IMR-90 (cell line): ENCODE data around the gene SCNM1. TPM values are rescaled to one million over a fixed set of nuclear protein-coding genes. Genes with fewer than 3 reads are reported as not detected.

ENCODE experiments used
- ATAC-seq: fragments of 200-7000 bp; cut with Tn5 transposase; 2 replicates; pipeline ENCODE4 v1.9.1; 2020; ENCODE audit warnings: low read depth, mild to moderate bottlenecking, moderate library complexity
- BruUV-seq: library from RNA; stranded (reverse); fragments of 400-500 nt; replicated peaks from 2 replicates; lab custom pipeline; 2021; lab: Mats Ljungman, UMichigan
- CTCF ChIA-PET: fragments of 300-600 bp; formaldehyde crosslinking; extraction: SDS; loops from one replicate; lab custom pipeline; 2021; ENCODE audit warnings: antibody characterized with exemption; lab: Yijun Ruan, JAX
- POLR2A ChIA-PET: fragments of 300-600 bp; sonication (Branson Sonifier 250); formaldehyde crosslinking; loops from one replicate; lab custom pipeline; 2022; ENCODE audit warnings: antibody characterized with exemption; ENCODE audit not compliant: unreplicated experiment; lab: Charles Lee
- DNase-seq: peaks from one replicate; pipeline ENCODE4 v3.0.0; 2013
- H2AFZ ChIP-seq: replicated peaks from 2 replicates; pipeline ENCODE3; 2013; ENCODE audit warnings: low read length, mild to moderate bottlenecking; ENCODE audit not compliant: poor library complexity
- H2AK5ac ChIP-seq: 2 replicates; pipeline ENCODE4 v1.6.1; 2013; ENCODE audit warnings: low read depth, low read length, inconsistent platforms
- H2AK9ac ChIP-seq: replicated peaks from 2 replicates; pipeline ENCODE3; 2013; ENCODE audit warnings: mild to moderate bottlenecking, low read depth, low read length, moderate library complexity; ENCODE audit not compliant: poor library complexity
- H2BK120ac ChIP-seq: 2 replicates; pipeline ENCODE4 v1.6.1; 2013; ENCODE audit warnings: low read depth, low read length, inconsistent platforms
- H2BK15ac ChIP-seq: 3 replicates; pipeline ENCODE4 v1.6.1; 2013; ENCODE audit warnings: low read depth, low read length, inconsistent platforms
- H2BK20ac ChIP-seq: 2 replicates; pipeline ENCODE4 v1.6.1; 2013; ENCODE audit warnings: low read depth, mild to moderate bottlenecking, inconsistent platforms, low read length, moderate library complexity
- H2BK5ac ChIP-seq: 2 replicates; pipeline ENCODE4 v1.6.1; 2013; ENCODE audit warnings: mild to moderate bottlenecking, low read depth, low read length, inconsistent platforms; ENCODE audit not compliant: poor library complexity, severe bottlenecking
- H3K14ac ChIP-seq: replicated peaks from 2 replicates; pipeline ENCODE4 v1.6.1; 2013; ENCODE audit warnings: low read depth, low read length, inconsistent platforms
- H3K18ac ChIP-seq: 2 replicates; pipeline ENCODE4 v1.6.1; 2013; ENCODE audit warnings: low read depth, low read length, control low read depth
- H3K23ac ChIP-seq: 2 replicates; pipeline ENCODE4 v1.6.1; 2013; ENCODE audit warnings: low read depth, low read length, inconsistent platforms
- H3K27ac ChIP-seq: 2 replicates; pipeline ENCODE4 v1.5.1; 2013; ENCODE audit warnings: mild to moderate bottlenecking, control low read depth, low read length; ENCODE audit not compliant: insufficient read depth
- H3K27me3 ChIP-seq: 2 replicates; pipeline ENCODE4 v1.6.1; 2013; ENCODE audit warnings: low read length; ENCODE audit not compliant: control insufficient read depth, insufficient read depth
- H3K36me3 ChIP-seq: 2 replicates; pipeline ENCODE4 v1.6.1; 2013; ENCODE audit warnings: low read length, mixed read lengths; ENCODE audit not compliant: control insufficient read depth, insufficient read depth
- H3K4ac ChIP-seq: 2 replicates; pipeline ENCODE4 v1.6.1; 2013; ENCODE audit warnings: low read depth, low read length, inconsistent platforms
- H3K4me1 ChIP-seq: 2 replicates; pipeline ENCODE4 v1.6.1; 2013; ENCODE audit warnings: low read length, mixed read lengths; ENCODE audit not compliant: control insufficient read depth, insufficient read depth
- H3K4me2 ChIP-seq: 2 replicates; pipeline ENCODE4 v1.6.1; 2013; ENCODE audit warnings: low read depth, mild to moderate bottlenecking, control low read depth, low read length, moderate library complexity
- H3K4me3 ChIP-seq: 2 replicates; pipeline ENCODE4 v1.5.1; 2013; ENCODE audit warnings: low read depth, mild to moderate bottlenecking, control low read depth, low read length, moderate library complexity; ENCODE audit not compliant: insufficient read depth
- H3K56ac ChIP-seq: 2 replicates; pipeline ENCODE4 v1.6.1; 2013; ENCODE audit warnings: low read length, inconsistent platforms; ENCODE audit not compliant: insufficient read depth; ENCODE audit errors: extremely low read depth
- H3K79me1 ChIP-seq, 2 experiments: 2 replicates each; pipeline ENCODE4 v1.6.1; 2013; ENCODE audit warnings: low read length in 2 of 2, inconsistent platforms in 1 of 2, low read depth in 1 of 2
- H3K9ac ChIP-seq: 2 replicates; pipeline ENCODE4 v1.6.1; 2013; ENCODE audit warnings: low read depth, low read length, control low read depth
- H3K9me1 ChIP-seq: 2 replicates; pipeline ENCODE4 v1.6.1; 2013; ENCODE audit warnings: low read length, inconsistent platforms; ENCODE audit not compliant: insufficient read depth
- H3K9me3 ChIP-seq: 2 replicates; pipeline ENCODE4 v1.6.1; 2013; ENCODE audit warnings: low read length; ENCODE audit not compliant: control insufficient read depth, insufficient read depth
- H4K20me1 ChIP-seq: 2 replicates; pipeline ENCODE4 v1.6.1; 2013; ENCODE audit warnings: low read length, inconsistent platforms; ENCODE audit not compliant: insufficient read depth
- H4K5ac ChIP-seq: 2 replicates; pipeline ENCODE4 v1.6.1; 2013; ENCODE audit warnings: mild to moderate bottlenecking, low read depth, low read length, control low read depth
- H4K8ac ChIP-seq, 2 experiments: 2 replicates each; pipeline ENCODE4 v1.6.1; 2013; ENCODE audit warnings: low read depth in 2 of 2, low read length in 2 of 2, control low read depth in 1 of 2, inconsistent platforms in 1 of 2
- H4K91ac ChIP-seq: 2 replicates; pipeline ENCODE4 v1.6.1; 2013; ENCODE audit warnings: low read depth, low read length, inconsistent platforms; ENCODE audit not compliant: insufficient read depth
- BHLHE40 ChIP-seq: fragments of 150-350 bp; IDR thresholded peaks from 2 replicates; pipeline ENCODE4 v1.6.1; 2016; ENCODE audit warnings: mild to moderate bottlenecking, low read depth, low read length
- CHD1 ChIP-seq: IDR thresholded peaks from 2 replicates; pipeline ENCODE4 v1.6.1; 2012; ENCODE audit warnings: low read depth, low read length, improper control_type of control experiment
- ELK1 ChIP-seq: fragments of 150-350 bp; IDR thresholded peaks from 2 replicates; pipeline ENCODE4 v1.6.1; 2016; ENCODE audit warnings: low read depth, mild to moderate bottlenecking, low read length, moderate library complexity, borderline replicate concordance
- FOS ChIP-seq: fragments of 150-350 bp; IDR thresholded peaks from 2 replicates; pipeline ENCODE4 v1.6.1; 2016; ENCODE audit warnings: low read depth, low read length
- MAFK ChIP-seq: IDR thresholded peaks from 2 replicates; pipeline ENCODE4 v1.6.1; 2012; ENCODE audit warnings: low read depth, low read length, improper control_type of control experiment
- MAZ ChIP-seq: IDR thresholded peaks from 2 replicates; pipeline ENCODE4 v1.6.1; 2012; ENCODE audit warnings: low read depth, mild to moderate bottlenecking, low read length, improper control_type of control experiment, moderate library complexity, borderline replicate concordance
- MXI1 ChIP-seq: IDR thresholded peaks from 2 replicates; pipeline ENCODE4 v1.6.1; 2012; ENCODE audit warnings: low read depth, mild to moderate bottlenecking, low read length, moderate library complexity, borderline replicate concordance
- POLR2A ChIP-seq: IDR thresholded peaks from 2 replicates; pipeline ENCODE4 v1.6.1; 2012; ENCODE audit warnings: mild to moderate bottlenecking, low read depth, low read length
- RAD21 ChIP-seq: IDR thresholded peaks from 2 replicates; pipeline ENCODE4 v1.6.1; 2012; ENCODE audit warnings: low read length, improper control_type of control experiment
- RCOR1 ChIP-seq: IDR thresholded peaks from 2 replicates; pipeline ENCODE4 v1.6.1; 2012; ENCODE audit warnings: mild to moderate bottlenecking, low read length, improper control_type of control experiment; ENCODE audit not compliant: insufficient replicate concordance
- RFX5 ChIP-seq: IDR thresholded peaks from 2 replicates; pipeline ENCODE4 v1.8.0; 2012; ENCODE audit warnings: low read depth, mild to moderate bottlenecking, low read length, moderate library complexity
- SMC3 ChIP-seq: fragments of 150-350 bp; IDR thresholded peaks from 2 replicates; pipeline ENCODE4 v1.6.1; 2016; ENCODE audit warnings: low read depth, mild to moderate bottlenecking, antibody characterized with exemption, low read length, moderate library complexity
- WGBS, 2 experiments: methylation state at CpG; one replicate each; pipeline versions ENCODE4 v1.1.5 to v1.1.7; 2013; ENCODE audit warnings: missing lambda C conversion rate in 2 of 2; ENCODE audit not compliant: insufficient read length in 1 of 2; ENCODE audit errors: extremely low coverage in 2 of 2; 5-methylcytosine and 5-hydroxymethylcytosine counted together
- dilution Hi-C: fragments of 300-500 bp; cut with HindIII; formaldehyde crosslinking; loops from one replicate; pipeline ENCODE4 v1.14.3; 2018; ENCODE audit warnings: low sequenced_read_pairs; ENCODE audit not compliant: unreplicated experiment
- in situ Hi-C: fragments of 300-500 bp; cut with MboI; formaldehyde crosslinking; loops from 3 replicates; pipeline ENCODE4 v1.14.3; 2019; ENCODE audit warnings: low sequenced_read_pairs, inconsistent platforms, mixed read lengths
- intact Hi-C: fragments of 100-400 bp; cut with micrococcal nuclease; formaldehyde crosslinking; loops from 2 replicates; pipeline ENCODE4 v1.10.0; 2022
- polyA plus RNA-seq, 3 experiments: library from polyadenylated mRNA; depleted of rRNA; stranded (reverse); fragments of >200 nt; gene quantifications; 2 replicates each; pipeline ENCODE4 v1.2.3, GENCODE V29; 2012; ENCODE audit warnings: low replicate concordance in 1 of 3
- total RNA-seq: library from RNA; depleted of rRNA; stranded (reverse); fragments of >200 nt; gene quantifications from 2 replicates; pipeline ENCODE4 v1.2.3, GENCODE V29; 2012
- TF ChIP-seq, protein P1 (sequence below): conservative IDR thresholded peaks from 2 replicates; pipeline ENCODE4 v1.5.1; 2012; ENCODE audit warnings: mild to moderate bottlenecking, low read depth, low read length, improper control_type of control experiment
- TF ChIP-seq, protein P2 (sequence below): fragments of 150-350 bp; IDR thresholded peaks from 2 replicates; pipeline ENCODE4 v1.6.1; 2017; ENCODE audit warnings: mild to moderate bottlenecking, antibody characterized with exemption, low read length, low read depth

The SCNM1 gene
- total and polyA plus RNA-seq, 2 of the 4 experiments (the other 2 are of a cell fraction), result 27.4 to 33.2 TPM

DNA sequence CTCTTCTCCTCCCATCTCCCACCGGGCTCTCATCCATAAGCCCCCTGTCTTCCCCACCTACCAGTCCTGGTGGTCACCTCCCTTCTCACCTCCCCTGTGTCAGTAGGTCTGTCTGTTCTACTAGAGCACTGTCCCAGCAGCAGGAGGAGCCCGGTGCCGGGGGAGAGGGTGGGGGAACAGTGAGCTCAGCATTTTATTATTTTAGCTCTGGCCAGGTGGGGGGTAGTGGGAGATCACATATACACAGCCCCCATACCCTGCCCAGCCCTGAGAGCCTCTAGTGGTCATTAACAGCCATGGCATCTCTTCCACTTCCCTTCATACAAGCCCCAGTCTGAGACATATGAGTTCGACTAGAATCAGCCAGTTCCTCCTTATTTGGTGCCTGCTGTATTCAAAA is 9.9 kb downstream of the SCNM1 start, which contains the start of gene TMOD4:
TSS of gene TMOD4 (minus strand) at position 119 of the 400 bp plus-strand sequence. CDS start 1,106 bp downstream, outside the sequence.
- no peak within 1 kb of the TSS for H2AFZ ChIP-seq
- no peak within 1 kb of the TSS for H4K91ac ChIP-seq
- H3K14ac ChIP-seq, result no peak within 1 kb of the TSS
- peak within 1 kb of the TSS; percentile 58 for H2AK9ac ChIP-seq
- H2AK5ac ChIP-seq, result no peak within 1 kb of the TSS
- TF ChIP-seq RCOR1, result no peak
- no peak for TF ChIP-seq RFX5
- TF ChIP-seq MAFK, result no peak
- TF ChIP-seq, protein P1, sequence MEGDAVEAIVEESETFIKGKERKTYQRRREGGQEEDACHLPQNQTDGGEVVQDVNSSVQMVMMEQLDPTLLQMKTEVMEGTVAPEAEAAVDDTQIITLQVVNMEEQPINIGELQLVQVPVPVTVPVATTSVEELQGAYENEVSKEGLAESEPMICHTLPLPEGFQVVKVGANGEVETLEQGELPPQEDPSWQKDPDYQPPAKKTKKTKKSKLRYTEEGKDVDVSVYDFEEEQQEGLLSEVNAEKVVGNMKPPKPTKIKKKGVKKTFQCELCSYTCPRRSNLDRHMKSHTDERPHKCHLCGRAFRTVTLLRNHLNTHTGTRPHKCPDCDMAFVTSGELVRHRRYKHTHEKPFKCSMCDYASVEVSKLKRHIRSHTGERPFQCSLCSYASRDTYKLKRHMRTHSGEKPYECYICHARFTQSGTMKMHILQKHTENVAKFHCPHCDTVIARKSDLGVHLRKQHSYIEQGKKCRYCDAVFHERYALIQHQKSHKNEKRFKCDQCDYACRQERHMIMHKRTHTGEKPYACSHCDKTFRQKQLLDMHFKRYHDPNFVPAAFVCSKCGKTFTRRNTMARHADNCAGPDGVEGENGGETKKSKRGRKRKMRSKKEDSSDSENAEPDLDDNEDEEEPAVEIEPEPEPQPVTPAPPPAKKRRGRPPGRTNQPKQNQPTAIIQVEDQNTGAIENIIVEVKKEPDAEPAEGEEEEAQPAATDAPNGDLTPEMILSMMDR, result peak; percentile 46
- no peak for TF ChIP-seq BHLHE40
- TF ChIP-seq, protein P2, sequence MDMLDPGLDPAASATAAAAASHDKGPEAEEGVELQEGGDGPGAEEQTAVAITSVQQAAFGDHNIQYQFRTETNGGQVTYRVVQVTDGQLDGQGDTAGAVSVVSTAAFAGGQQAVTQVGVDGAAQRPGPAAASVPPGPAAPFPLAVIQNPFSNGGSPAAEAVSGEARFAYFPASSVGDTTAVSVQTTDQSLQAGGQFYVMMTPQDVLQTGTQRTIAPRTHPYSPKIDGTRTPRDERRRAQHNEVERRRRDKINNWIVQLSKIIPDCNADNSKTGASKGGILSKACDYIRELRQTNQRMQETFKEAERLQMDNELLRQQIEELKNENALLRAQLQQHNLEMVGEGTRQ, result no peak
- TF ChIP-seq MAZ, result no peak
- TF ChIP-seq ELK1, result no peak
- no peak for TF ChIP-seq MXI1
- peak; percentile 27; the same call in 1 of the 2 replicates for TF ChIP-seq RAD21
- TF ChIP-seq FOS, result no peak
- TF ChIP-seq SMC3, result peak; percentile 32
- TF ChIP-seq POLR2A, result no peak
- TF ChIP-seq CHD1, result no peak
- H2BK5ac ChIP-seq, result no peak within 1 kb of the TSS
- H3K9ac ChIP-seq, result no peak within 1 kb of the TSS
- ATAC-seq (peak; percentile 88), DNase-seq (peak; percentile 28)
- H2BK120ac ChIP-seq, result no peak within 1 kb of the TSS
- CTCF ChIA-PET, result interaction anchor here (1.0 kb wide), 1 partner anchor 14 kb away, joined by 3 read pairs; no protein-coding TSS in a partner anchor
- no peaks in the 10 kb centered on the region; a peak in 1 of 4 replicates for H3K79me1 ChIP-seq
- WGBS, 2 experiments, result no CpG with 5 or more reads among the region's 4 CpGs
- no peak within 1 kb of the TSS; the same call in 1 of the 2 replicates for H4K5ac ChIP-seq
- peaks cover 2% of the 10 kb centered on the region; the same call in 1 of the 2 replicates for H3K4me1 ChIP-seq
- H3K27me3 ChIP-seq, result no peaks in the 10 kb centered on the region
- intact Hi-C loops, result no loop called here
- H3K4me2 ChIP-seq, result no peak within 1 kb of the TSS
- H3K23ac ChIP-seq, result no peak within 1 kb of the TSS
- no peak within 1 kb of the TSS for H2BK15ac ChIP-seq
- no peak within 1 kb of the TSS for H3K18ac ChIP-seq
- no peak within 1 kb of the TSS for H2BK20ac ChIP-seq
- H4K20me1 ChIP-seq, result no peaks in the 10 kb centered on the region
- H3K9me3 ChIP-seq, result no peaks in the 10 kb centered on the region
- no peak within 1 kb of the TSS for H3K27ac ChIP-seq
- H3K56ac ChIP-seq, result no peak within 1 kb of the TSS
- in situ Hi-C loops, result no loop called here
- no peak within 1 kb of the TSS for H3K4me3 ChIP-seq
- H4K8ac ChIP-seq, result no peak within 1 kb of the TSS; a peak in 1 of 4 replicates
- dilution Hi-C loops, result no loop called here
- POLR2A ChIA-PET, result no interaction called here
- BruUV-seq, result no TSS peak
- H3K9me1 ChIP-seq, result peaks cover 3% of the 10 kb centered on the region; the same call in 1 of the 2 replicates
- H3K4ac ChIP-seq, result no peak within 1 kb of the TSS
- H3K36me3 ChIP-seq, result peaks cover 46% of the 10 kb centered on the region
